Mammary epithelial cell (primary cell): ENCODE measurements around the gene RNF180.

Source experiments
- CTCF ChIP-seq, 2 donors: IDR thresholded peaks in 1 of 2; conservative IDR thresholded peaks in 1 of 2; 2 replicates each; pipeline ENCODE4 v1.5.1; 2011 to 2012; ENCODE audit warnings: inconsistent platforms in 2 of 2, low read length in 2 of 2, mild to moderate bottlenecking in 2 of 2, control low read depth in 1 of 2, low read depth in 1 of 2; ENCODE audit not compliant: insufficient read depth in 1 of 2; ENCODE audit errors: extremely low read depth in 1 of 2
- EZH2 ChIP-seq: IDR thresholded peaks from 2 replicates; pipeline ENCODE4 v1.6.1; 2012; ENCODE audit warnings: low read length, inconsistent platforms, borderline replicate concordance

- no peak for TF ChIP-seq EZH2
- TF ChIP-seq CTCF (conservative IDR thresholded peaks at IDR 0.05 in 1 of 2, IDR thresholded peaks at IDR 0.05 in 1 of 2; ENCODE audit: extremely low read depth in 1 of 2, insufficient read depth in 1 of 2, low read depth in 1 of 2, low read length in 2 of 2): no peak
Measured at GRCh38 chr5:64213011-64213410, 47.4 kb downstream of the RNF180 start.
